ENCODE results near the gene PAXX.

Gene PAXX

GRCh38 chr9:137013571-137013940, 21.3 kb downstream of the PAXX start:
- Mint-ChIP-seq H3K4me3 (no peak overlapping the region), H3K36me3 (ENCODE audit: low read depth) (peaks cover 8% of the 10 kb centered on the region), H3K4me1 (no peaks in the 10 kb centered on the region), H3K27ac (no peak overlapping the region), H3K27me3 (ENCODE audit: low read depth) (no peaks in the 10 kb centered on the region), H3K9me3 (no peaks in the 10 kb centered on the region)
- TF ChIP-seq, protein P1, sequence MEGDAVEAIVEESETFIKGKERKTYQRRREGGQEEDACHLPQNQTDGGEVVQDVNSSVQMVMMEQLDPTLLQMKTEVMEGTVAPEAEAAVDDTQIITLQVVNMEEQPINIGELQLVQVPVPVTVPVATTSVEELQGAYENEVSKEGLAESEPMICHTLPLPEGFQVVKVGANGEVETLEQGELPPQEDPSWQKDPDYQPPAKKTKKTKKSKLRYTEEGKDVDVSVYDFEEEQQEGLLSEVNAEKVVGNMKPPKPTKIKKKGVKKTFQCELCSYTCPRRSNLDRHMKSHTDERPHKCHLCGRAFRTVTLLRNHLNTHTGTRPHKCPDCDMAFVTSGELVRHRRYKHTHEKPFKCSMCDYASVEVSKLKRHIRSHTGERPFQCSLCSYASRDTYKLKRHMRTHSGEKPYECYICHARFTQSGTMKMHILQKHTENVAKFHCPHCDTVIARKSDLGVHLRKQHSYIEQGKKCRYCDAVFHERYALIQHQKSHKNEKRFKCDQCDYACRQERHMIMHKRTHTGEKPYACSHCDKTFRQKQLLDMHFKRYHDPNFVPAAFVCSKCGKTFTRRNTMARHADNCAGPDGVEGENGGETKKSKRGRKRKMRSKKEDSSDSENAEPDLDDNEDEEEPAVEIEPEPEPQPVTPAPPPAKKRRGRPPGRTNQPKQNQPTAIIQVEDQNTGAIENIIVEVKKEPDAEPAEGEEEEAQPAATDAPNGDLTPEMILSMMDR (IDR thresholded peaks at IDR 0.05; ENCODE audit: unreplicated experiment in 3 of 3): no peak

- no peak overlapping the region for H3K27ac Mint-ChIP-seq
- H3K4me1 Mint-ChIP-seq: no peaks in the 10 kb centered on the region
- H3K27me3 Mint-ChIP-seq (ENCODE audit: low read depth): no peaks in the 10 kb centered on the region
- TF ChIP-seq, protein P1 (IDR thresholded peaks at IDR 0.05; ENCODE audit: unreplicated experiment in 3 of 3): no peak
- H3K4me3 Mint-ChIP-seq: no peak overlapping the region
- H3K9me3 Mint-ChIP-seq: no peaks in the 10 kb centered on the region
- H3K36me3 Mint-ChIP-seq (ENCODE audit: low read depth): peaks cover 8% of the 10 kb centered on the region
Observed at GRCh38 chr9:137014166-137014565, 21.9 kb downstream of the PAXX start.

GRCh38 chr9:137014776-137015539, 22.7 kb downstream of the PAXX start:
- Mint-ChIP-seq H3K27ac (no peak overlapping the region), H3K4me1 (no peaks in the 10 kb centered on the region), H3K27me3 (ENCODE audit: low read depth) (no peaks in the 10 kb centered on the region), H3K36me3 (ENCODE audit: low read depth) (peaks cover 8% of the 10 kb centered on the region), H3K9me3 (no peaks in the 10 kb centered on the region), H3K4me3 (no peak overlapping the region)
- TF ChIP-seq, protein P1 (IDR thresholded peaks at IDR 0.05; ENCODE audit: unreplicated experiment in 3 of 3): no peak

GRCh38 chr9:137015540-137015930, 23.3 kb downstream of the PAXX start:
- peaks cover 8% of the 10 kb centered on the region for H3K36me3 Mint-ChIP-seq (ENCODE audit: low read depth)
- H3K4me1 Mint-ChIP-seq: no peaks in the 10 kb centered on the region
- no peak overlapping the region for H3K27ac Mint-ChIP-seq
- no peaks in the 10 kb centered on the region for H3K9me3 Mint-ChIP-seq
- no peaks in the 10 kb centered on the region for H3K27me3 Mint-ChIP-seq (ENCODE audit: low read depth)
- no peak overlapping the region for H3K4me3 Mint-ChIP-seq
- TF ChIP-seq, protein P1 (IDR thresholded peaks at IDR 0.05; ENCODE audit: unreplicated experiment in 3 of 3): no peak

DNA sequence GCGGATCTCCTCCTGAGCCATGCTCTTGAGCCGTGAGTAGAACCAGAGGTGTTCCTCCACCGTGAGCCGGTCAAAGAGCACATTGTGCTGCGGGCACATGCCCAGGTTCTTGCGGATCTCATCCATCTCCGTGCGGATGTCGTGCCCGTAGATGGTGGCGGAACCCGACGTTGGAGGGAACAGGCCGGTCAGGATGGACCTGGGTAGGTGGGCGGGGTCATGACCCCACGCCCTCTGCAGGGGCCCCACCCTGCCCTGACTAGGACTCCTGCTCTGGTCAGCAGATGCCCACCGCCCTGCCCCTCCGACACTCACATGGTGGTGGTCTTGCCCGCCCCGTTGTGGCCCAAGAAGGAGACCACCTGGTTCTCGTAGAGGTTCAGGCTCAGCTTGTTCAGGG, 23.8 kb downstream of the PAXX start:
- no peaks in the 10 kb centered on the region for H3K27me3 Mint-ChIP-seq (ENCODE audit: low read depth)
- H3K4me1 Mint-ChIP-seq: no peaks in the 10 kb centered on the region
- no peak overlapping the region for H3K27ac Mint-ChIP-seq
- H3K36me3 Mint-ChIP-seq (ENCODE audit: low read depth): peaks cover 8% of the 10 kb centered on the region
- H3K4me3 Mint-ChIP-seq: no peak overlapping the region
- H3K9me3 Mint-ChIP-seq: no peaks in the 10 kb centered on the region
- TF ChIP-seq, protein P1 (IDR thresholded peaks at IDR 0.05; ENCODE audit: unreplicated experiment in 3 of 3): no peak

DNA sequence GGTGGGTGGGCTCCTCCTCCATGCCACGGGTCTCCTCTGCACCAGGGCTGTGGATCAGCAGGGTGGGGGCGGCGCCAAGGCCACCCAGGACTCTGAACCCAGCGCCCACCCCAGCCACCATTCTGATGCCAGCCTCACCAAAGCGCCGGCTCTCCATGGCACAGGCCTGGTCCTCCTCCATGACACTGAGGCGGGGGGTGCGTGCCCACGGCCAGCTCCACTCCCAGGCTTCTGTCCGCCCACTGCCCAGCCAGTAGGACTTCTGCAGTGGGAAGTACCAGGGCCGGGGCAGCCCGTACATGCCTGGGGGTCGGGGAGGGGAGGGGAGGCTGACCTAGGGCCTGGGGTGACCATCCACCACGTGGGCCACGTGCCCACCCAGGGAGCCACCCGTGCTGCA, 24.2 kb downstream of the PAXX start:
- Mint-ChIP-seq H3K36me3 (ENCODE audit: low read depth) (peaks cover 8% of the 10 kb centered on the region), H3K4me3 (no peak overlapping the region), H3K27ac (no peak overlapping the region), H3K9me3 (no peaks in the 10 kb centered on the region), H3K4me1 (no peaks in the 10 kb centered on the region), H3K27me3 (ENCODE audit: low read depth) (no peaks in the 10 kb centered on the region)
- TF ChIP-seq, protein P1 (IDR thresholded peaks at IDR 0.05; ENCODE audit: unreplicated experiment in 3 of 3): no peak
